Parathyroid adenoma (tissue), 2 donors: Measurements from ENCODE around the gene SLC2A4.

ENCODE experiments used
- H2AFZ ChIP-seq: fragments of 300-600 bp; sonication (generic); one replicate; pipeline ENCODE4 v1.7.0; 2017; ENCODE audit warnings: antibody characterized with exemption, mild to moderate bottlenecking
- H3K27ac ChIP-seq: fragments of 300-600 bp; sonication (generic); one replicate; pipeline ENCODE4 v1.7.0; 2017
- H3K27me3 ChIP-seq: fragments of 300-600 bp; sonication (generic); one replicate; pipeline ENCODE4 v1.7.0; 2017; ENCODE audit warnings: low read length; ENCODE audit not compliant: control insufficient read depth, insufficient read depth
- H3K36me3 ChIP-seq: fragments of 300-600 bp; sonication (generic); one replicate; pipeline ENCODE4 v1.7.0; 2017; ENCODE audit warnings: low read length; ENCODE audit not compliant: control insufficient read depth, insufficient read depth
- H3K4me1 ChIP-seq: fragments of 300-600 bp; sonication (generic); one replicate; pipeline ENCODE4 v1.7.0; 2017; ENCODE audit warnings: control low read depth
- H3K4me2 ChIP-seq: fragments of 300-600 bp; sonication (generic); one replicate; pipeline ENCODE4 v1.7.0; 2017; ENCODE audit warnings: low read length
- H3K4me3 ChIP-seq: fragments of 300-600 bp; sonication (generic); one replicate; pipeline ENCODE4 v1.7.0; 2017; ENCODE audit warnings: low read depth, low read length
- H3K79me2 ChIP-seq: fragments of 300-600 bp; sonication (generic); one replicate; pipeline ENCODE4 v1.7.0; 2017; ENCODE audit warnings: control low read depth
- H3K9ac ChIP-seq: fragments of 300-600 bp; sonication (generic); one replicate; pipeline ENCODE4 v1.7.0; 2017; ENCODE audit warnings: mild to moderate bottlenecking
- H3K9me3 ChIP-seq: fragments of 300-600 bp; sonication (generic); one replicate; pipeline ENCODE4 v1.7.0; 2017; ENCODE audit warnings: low read length; ENCODE audit not compliant: control insufficient read depth
- CTCF ChIP-seq: fragments of 300-600 bp; sonication (generic); IDR thresholded peaks from one replicate; pipeline ENCODE4 v1.7.0; 2017; ENCODE audit warnings: antibody characterized with exemption, mild to moderate bottlenecking
- donor health status: primary hyperparathyroidism.

Gene SLC2A4

GRCh38 chr17:7293159-7293558, 11.6 kb downstream of the SLC2A4 start:
- H3K27me3 ChIP-seq: no peaks in the 10 kb centered on the region
- H3K79me2 ChIP-seq: no peaks in the 10 kb centered on the region
- no peaks in the 10 kb centered on the region for H3K9me3 ChIP-seq
- no peak overlapping the region for H3K9ac ChIP-seq
- H3K27ac ChIP-seq: no peak overlapping the region
- H3K4me3 ChIP-seq: no peak overlapping the region
- H2AFZ ChIP-seq: no peak overlapping the region
- no peaks in the 10 kb centered on the region for H3K36me3 ChIP-seq
- no peak overlapping the region for H3K4me2 ChIP-seq
- peaks cover 13% of the 10 kb centered on the region for H3K4me1 ChIP-seq
- TF ChIP-seq CTCF: no peak

DNA sequence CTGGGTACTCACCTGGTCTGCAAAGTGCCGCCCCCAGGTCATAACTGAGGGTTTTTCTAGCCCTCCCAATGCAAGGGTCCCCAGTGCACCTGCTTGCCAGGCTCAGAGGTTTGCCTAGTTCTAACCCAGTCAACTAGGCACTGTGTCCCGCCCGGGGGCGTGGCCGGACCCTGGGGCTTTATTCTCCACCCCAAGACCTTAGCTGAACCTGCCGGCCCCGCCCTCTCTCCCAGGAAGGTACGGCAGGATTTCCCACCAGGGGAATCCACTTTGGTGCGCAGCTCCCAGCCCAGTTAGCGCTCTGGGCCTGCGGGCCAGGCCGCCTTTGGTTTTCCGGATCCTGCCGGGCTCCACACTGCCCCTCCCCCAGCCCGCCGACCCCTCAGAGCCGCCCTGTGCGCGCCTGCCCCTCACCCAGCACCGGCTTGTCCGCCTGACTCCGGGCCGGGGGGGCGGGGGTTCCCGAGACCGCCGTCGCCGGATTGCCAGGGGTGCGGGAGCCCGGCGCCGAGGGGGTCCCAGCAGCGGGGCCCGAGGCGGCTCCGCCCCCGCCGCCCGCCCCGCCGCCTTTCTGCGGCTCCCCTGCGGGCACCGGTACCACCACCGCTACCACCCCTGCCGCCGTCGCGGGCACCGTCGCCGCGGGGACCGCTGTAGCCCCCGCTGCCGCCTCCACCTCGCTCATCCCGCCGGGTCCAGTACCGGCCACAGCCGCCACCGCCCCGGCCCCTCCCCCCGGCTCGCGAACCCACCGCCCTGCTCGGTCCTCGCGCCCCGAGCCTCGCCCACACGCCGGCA, 12.5 kb downstream of the SLC2A4 start:
- Histone ChIP-seq H3K9ac (no peak overlapping the region), H3K9me3 (no peaks in the 10 kb centered on the region), H3K4me3 (no peak overlapping the region), H3K27me3 (no peaks in the 10 kb centered on the region), H3K4me1 (peaks cover 13% of the 10 kb centered on the region), H3K36me3 (no peaks in the 10 kb centered on the region), H3K27ac (no peak overlapping the region), H3K79me2 (no peaks in the 10 kb centered on the region), H2AFZ (peak overlapping the region; percentile 65), H3K4me2 (peak overlapping the region; percentile 63)
- no peak for TF ChIP-seq CTCF

DNA sequence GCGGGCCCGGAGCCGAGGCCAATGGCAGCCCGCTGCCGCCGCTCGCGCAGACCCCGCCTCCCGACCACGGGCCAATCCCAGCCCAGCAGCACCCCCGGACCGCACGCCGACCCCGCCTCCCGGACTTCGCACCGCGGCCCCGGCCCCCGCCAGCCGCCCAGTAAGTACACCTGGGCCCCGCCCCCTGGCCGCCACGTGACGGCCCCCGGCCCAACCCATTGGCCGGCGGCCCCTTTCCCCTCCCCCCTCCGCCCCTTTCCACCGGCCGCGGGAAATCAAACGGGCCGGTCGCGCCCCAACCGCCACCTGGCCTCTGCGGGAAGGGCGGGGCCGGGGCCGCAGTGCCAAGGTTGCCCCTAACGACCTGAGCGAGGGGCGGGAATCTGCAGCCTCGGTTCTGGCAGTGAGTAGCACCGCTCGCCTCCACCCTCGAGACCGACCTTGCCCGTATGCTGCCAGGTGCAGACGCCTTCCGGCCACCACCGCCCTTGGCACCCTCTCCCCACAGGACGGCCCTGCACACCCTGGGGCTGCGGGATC, 13.2 kb downstream of the SLC2A4 start, which contains the start of gene YBX2:
Gene YBX2 (minus strand): TSS at position 26 of the 540 bp plus-strand sequence. CDS start 139 bp downstream, outside the sequence.
- H3K27ac ChIP-seq: no peak within 1 kb of the TSS
- H3K9ac ChIP-seq: no peak within 1 kb of the TSS
- no peaks in the 10 kb centered on the region for H3K79me2 ChIP-seq
- H2AFZ ChIP-seq: peak within 1 kb of the TSS; percentile 65
- no peaks in the 10 kb centered on the region for H3K36me3 ChIP-seq
- no peaks in the 10 kb centered on the region for H3K9me3 ChIP-seq
- H3K4me3 ChIP-seq: peak within 1 kb of the TSS; percentile 30
- peak within 1 kb of the TSS; percentile 63 for H3K4me2 ChIP-seq
- H3K27me3 ChIP-seq: no peaks in the 10 kb centered on the region
- peaks cover 13% of the 10 kb centered on the region for H3K4me1 ChIP-seq
- no peak for TF ChIP-seq CTCF

DNA sequence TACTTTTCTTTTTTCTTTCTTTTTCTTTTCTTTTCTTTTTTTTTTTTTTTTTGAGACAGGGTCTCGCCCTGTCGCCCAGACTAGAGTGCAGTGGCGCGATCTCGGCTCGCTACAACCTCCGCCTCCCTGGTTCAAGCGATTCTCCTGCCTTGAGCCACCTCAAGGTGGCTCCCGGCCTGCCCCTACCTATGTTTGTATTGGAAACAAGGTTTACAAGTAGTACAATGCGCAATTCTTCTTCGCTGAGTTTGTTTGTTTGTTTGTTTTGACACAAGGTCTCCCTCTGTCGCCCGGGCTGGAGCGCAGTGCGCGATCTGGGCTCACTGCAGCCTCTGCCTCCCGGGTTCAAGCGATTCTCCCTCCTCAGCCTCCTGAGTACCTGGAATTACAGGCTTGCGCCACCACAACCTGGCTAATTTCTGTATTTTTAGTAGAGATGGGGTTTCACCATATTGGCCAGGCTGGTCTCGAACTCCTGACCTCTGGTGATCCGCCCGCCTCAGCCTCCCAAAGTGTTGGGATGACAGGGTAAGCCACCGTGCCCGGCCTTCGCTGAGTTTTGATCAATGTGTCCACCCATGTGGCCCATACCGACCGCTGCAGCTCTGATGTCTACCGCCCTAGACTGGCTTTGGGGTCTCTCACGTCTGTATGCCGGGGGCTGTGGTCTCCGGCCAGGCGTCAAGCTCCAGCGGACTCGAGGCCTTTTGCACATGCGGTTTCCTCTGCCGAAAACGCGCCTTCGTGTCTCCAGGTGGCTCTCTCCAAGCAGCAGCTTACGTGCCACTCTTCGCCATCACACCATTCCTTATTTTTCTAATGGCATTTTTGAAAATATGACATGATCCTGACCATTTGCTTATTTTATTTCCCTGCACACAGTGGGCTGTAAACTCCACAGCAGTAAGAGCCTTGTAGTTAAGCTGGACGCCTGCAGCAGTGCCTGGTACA, 14.0 kb downstream of the SLC2A4 start:
- peak overlapping the region; percentile 30 for H3K4me3 ChIP-seq
- H3K27me3 ChIP-seq: no peaks in the 10 kb centered on the region
- no peaks in the 10 kb centered on the region for H3K79me2 ChIP-seq
- H3K9ac ChIP-seq: no peak overlapping the region
- TF ChIP-seq CTCF: no peak
- H3K9me3 ChIP-seq: no peaks in the 10 kb centered on the region
- peak overlapping the region; percentile 1 for H3K27ac ChIP-seq
- H3K4me2 ChIP-seq: peak overlapping the region; percentile 65
- no peak overlapping the region for H2AFZ ChIP-seq
- H3K4me1 ChIP-seq: peaks cover 13% of the 10 kb centered on the region
- H3K36me3 ChIP-seq: no peaks in the 10 kb centered on the region
